Stimulated activated CD8-positive, alpha-beta memory T cell treated with anti-CD3 and anti-CD28 coated beads, Interleukin-7, amount 100 ng/mL, for 1 hour (primary cell): ENCODE measurements around the gene REEP1.

Experiments used
- DNase-seq, 2 donors: peaks; one replicate each; pipeline ENCODE4 v3.0.0-alpha.2; 2020; ENCODE audit warnings: low read depth in 2 of 2

REEP1 gene

DNA sequence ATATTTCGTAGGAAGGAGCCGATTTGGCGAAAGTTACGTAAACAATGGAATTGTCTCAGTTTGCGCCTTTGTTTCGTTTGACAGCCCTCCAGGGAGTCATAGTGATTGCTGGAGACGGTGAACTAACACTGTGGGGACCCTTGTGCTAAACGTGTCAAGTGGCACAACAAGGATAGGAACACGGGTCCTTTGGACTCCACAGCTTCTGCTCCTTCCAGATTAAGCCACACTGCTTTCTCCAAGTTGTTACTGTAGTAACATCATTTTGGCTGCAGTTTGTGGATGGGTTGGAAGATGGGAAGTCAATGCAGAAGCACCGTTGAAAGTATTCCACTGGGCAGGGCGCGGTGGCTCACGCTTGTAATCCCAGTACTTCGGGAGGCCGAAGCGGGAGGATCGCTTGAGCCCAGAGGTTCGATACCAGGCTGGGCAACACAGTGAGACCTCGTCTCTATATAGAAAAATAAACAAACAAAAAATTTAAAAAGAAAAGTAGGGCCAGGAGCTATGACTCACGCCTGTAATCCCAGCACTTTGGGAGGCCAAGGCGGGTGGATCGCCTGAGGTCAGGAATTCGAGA, 141.5 kb downstream of the REEP1 start:
- no peak for DNase-seq

DNA sequence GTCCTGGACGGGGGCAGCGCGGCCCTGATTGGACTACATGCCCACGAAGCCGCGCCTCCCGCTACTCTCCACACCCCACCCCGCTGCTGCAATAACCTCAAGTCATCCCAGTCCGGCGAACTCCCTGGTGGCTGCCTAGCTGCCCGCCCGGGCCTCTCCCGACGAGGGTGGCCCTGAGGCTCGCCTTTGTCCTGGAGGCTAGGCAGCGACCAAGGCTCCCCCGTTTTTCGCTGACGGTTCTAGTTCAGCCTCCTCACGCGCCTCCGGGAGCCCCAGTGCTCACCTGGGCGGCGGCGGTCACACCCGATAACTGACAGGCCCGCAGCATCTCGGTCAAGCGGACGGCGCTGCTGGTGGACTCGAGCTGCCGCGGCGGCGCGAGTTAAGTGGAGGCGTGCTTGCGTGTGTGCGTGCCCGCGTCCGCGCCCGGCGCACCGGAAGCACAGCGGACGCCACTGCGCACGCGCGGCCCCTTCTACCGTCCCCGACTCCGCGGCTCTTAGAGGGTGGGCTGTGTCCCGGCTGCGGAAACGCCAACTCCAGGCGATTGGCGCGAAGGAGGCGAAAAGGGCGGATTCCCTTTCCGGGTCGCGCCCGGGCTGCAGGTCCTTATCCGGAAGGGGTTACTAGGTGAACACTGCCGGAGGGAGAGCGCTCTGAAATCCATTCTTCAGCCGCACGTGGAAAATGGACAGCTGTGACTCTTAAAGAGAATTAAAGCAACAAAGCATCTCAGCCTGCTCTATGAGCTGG, 142.2 kb downstream of the REEP1 start, which contains the start of gene IMMT:
TSS of gene IMMT (minus strand) at position 408 of the 753 bp plus-strand sequence. CDS start at position 328, 80 bp downstream.
- peak; percentile 76 to 88 for DNase-seq

DNA sequence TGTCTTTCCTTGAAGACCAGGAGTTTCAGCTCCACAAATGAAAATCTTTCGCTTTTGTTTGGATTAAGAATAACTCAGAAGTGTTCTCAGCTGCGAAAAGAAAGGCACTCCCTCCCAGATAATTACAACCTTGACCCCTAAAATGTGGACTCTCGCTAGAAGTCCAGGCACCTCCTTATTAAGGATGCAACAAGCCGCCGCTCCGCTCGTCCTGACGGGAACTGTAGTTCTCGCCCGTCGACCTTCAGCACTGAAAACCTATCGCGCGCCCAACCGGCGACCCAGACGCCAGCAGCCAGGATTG, 142.7 kb downstream of the REEP1 start:
- DNase-seq: no peak

DNA sequence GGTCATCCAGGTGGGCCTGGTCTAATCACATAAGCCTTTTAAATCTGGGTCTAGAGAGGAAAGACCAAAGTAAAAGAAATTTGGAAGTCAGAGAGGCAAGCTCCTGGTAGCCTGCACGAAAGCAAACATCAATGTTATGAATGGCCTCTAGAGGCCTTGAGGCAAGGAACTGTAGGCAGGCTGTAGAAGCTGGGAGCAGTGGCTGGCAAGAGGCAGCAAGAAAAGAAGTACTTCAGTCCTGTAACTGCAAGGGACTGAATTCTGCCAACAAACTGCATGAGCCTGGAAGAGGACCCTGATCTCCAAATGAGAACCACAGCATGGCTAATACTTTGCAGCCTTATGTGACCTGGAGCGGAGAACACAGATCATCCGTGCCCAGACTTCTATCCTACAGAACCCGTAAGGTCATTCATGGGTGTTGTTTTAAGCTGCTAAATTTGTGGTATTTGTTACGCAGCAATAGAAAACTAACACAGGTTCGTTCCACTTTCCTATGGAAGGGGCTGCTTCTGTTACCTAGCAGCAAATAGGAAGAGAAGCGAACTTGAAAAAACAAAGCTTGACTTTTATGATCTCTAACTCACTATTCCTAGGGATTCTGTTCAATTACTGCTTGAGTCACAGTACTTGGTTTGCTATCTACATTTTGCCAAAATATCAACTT, 143.4 kb downstream of the REEP1 start:
- no peak for DNase-seq

DNA sequence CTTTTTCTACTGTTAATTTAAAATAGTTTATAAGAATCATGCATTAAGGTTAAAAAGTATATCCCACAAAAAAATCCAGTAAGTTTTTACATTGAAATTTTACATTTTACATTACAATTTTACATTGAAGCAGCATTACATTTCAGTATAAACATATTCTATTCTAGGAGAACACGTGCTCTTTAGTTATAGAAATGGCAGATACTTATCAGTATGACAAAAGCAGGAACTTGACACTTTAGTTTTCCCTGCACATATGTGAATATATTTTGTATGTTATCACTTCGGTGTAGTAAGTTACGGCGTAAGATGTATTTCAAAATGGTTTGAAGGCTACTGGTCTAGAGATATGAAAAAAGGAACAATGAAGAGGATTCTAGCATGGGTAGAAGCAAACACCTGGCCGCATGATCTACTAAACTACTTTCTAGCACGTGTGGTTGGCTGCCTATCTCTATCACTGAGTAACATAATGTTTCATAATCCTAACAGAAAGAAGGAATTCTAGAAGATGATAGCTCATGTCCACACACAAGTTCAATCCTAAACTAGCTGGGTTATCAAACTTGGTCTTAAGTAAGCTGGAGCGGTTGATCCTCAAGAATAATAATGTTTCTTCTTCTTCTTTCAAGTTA, 147.5 kb downstream of the REEP1 start:
- DNase-seq: no peak

DNA sequence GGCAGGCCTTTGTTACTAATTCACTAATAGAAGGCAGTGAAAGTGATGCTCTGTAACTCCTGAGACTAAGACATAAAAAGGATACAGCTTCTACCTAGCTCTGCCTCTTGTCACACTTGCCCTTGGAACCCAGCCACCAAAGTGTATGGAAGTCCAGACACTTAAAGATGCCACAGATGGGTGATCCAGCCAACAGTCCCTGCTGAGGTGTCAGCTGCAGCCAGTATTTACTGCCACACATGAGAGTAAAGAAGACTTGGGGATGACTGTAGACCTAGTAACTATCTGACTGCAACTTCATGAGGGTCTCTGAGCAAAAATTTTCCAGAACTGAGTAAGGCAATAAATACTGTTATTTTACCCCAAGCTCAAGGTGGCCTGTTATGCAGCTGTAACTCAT, 151.0 kb downstream of the REEP1 start:
- no peak for DNase-seq

DNA sequence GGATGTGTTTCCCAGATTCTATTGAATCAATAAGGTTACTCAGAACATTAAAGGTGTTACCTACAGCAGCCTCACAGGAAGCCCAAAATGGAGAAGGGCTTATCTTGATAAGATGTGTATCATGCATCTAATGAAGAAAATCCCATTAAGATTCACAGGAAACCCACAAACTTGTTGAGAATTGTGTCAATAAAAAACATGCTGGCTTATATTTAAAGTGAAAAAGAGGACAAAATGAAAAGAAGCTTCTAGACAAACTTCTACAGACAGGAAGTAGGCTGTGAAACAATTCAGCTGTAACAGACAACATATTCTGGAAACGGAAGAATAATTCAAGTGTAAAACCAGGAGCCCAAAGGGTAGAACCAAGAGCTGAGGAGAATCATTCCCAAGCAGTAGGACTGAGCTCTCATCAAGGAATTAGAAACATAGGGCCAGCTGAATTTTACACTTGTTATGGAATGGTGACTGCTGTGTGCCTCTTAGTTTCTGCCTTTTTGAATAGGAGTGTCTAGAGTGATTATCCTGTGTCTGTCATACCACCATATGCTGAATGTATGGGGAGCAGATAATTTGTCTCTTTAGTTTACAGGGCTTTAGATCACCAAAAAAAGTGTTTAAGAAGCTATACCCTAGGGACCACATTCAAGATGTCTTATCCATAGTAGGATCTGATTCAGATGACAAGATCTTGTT, 151.8 kb downstream of the REEP1 start:
- DNase-seq: no peak

DNA sequence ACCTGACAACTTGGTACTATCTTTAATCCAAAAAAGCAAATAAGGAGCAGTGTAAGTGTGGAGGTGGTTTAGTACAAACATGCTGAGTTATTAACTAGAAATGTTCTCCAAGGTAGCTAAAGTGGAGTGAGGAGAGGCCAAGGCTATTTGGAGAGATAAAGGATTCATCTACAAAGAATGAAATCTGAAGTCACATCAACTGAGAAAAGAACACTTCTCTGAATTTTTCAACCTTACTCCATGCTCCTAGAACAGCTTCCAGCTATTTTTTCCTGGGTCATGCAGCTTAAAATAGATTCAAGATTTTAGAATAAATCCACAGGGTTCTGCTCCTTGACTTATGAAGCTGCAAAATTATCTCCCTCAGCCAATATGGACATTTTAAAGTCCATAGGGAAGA, 160.8 kb downstream of the REEP1 start:
- DNase-seq: no peak

DNA sequence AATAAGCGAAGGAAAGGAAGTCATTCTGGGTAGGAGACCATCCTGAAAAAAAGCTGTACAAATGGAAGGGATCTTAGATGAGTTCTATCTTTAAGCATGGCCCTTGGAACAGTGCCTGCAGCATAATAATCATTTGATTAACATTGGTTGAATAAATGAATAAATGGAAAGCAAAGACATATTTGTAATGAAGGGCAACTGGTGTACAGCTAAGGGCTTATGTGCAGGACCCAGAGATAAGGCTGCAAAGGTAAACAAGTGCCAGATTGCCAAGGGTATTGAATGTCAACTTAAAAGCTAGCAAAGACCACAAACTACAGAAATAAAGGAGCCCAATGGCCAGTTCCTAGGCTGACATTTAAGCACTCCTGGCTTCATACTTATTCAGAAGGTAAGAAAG, 161.6 kb downstream of the REEP1 start:
- DNase-seq: no peak

DNA sequence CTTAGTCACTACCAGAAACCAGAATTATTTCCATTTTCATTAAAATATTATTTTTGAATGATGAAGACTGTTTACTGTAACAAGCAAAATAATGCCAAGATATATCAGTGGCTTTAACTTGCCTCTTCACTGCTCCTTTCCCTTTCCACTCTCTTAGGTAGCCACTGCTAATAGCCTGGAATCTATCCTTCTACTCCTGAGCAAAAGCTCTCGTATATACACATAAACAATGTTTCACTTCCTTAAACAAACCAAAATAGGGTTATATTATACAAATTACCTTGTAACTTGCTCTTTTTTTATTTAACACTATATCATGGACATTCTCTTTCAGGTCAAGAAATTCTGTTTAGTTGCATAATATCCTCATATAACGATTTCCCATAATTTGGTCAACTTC, 163.0 kb downstream of the REEP1 start:
- no peak for DNase-seq

DNA sequence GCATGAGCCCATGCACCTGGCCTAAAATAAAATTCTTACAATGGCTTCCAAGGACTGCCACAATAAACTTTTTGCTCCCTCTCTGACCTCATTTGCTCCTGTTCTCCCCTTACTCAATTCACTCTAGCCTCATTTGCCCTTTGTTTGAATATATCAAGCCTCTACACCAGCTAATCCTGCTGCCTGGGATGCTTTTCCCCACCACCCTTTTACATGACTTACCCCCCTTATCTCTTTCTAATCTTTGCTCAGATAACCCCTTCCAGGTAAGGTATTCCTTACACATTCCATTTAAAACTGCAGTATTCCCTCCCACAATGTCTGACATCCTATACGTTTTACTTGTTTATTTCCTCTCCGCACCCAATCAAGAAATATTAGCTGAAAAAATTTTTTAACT, 164.8 kb downstream of the REEP1 start:
- DNase-seq: no peak

DNA sequence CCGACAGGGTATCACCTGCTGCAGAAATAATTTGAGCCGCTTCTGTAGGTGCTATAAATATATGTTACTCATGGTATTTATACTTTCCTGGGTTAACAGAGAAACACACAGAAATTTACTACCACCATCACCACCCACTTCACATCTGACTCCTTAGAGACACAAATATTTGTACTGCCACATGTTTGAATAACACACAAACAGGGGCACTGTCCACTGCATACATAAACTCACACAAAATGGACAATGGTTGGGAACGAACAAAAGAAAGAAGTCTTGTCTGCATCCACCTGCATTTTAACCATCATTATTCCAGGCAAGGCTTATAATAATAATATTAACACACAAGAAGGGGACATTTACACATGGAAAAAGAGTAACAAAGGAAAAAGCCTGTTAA, 166.1 kb downstream of the REEP1 start:
- no peak for DNase-seq

DNA sequence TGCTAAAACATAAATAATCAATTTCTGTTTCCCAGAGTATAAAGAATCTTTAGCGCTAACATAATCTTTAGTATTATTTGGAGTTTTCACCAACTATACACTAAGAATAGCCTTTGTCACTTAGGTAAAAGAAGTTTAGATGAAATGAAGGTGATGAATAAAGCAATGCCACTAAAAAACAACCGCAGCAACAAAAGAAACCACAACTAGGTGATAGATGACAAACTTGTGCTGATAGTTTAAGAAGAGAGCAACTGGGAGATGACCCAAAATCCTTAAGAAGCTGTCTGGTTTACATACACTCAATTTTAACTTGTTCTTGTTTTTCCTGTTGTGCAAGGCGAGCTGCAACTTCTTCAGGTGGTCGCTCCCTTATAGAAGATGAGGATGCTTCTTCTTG, 167.0 kb downstream of the REEP1 start:
- no peak for DNase-seq
